Thyroid gland (tissue), 4 donors: ENCODE results near the gene MPL.

Experiments used
- CTCF ChIP-seq, 6 experiments: fragments of 200-600 bp in 3 of 6; fragments of 450-650 bp in 3 of 6; sonication (generic) in 3 of 6; IDR thresholded peaks; one replicate each; pipeline ENCODE4 v1.5.1; 2016 to 2019; ENCODE audit warnings: antibody characterized with exemption in 6 of 6, mild to moderate bottlenecking in 2 of 6, inconsistent platforms in 1 of 6, moderate library complexity in 1 of 6
- POLR2A ChIP-seq, 2 donors: fragments of 450-650 bp; IDR thresholded peaks; one replicate each; pipeline ENCODE4 v1.6.1; 2017; ENCODE audit warnings: antibody characterized with exemption in 2 of 2, mild to moderate bottlenecking in 2 of 2, moderate library complexity in 1 of 2

GRCh38 chr1:43322506-43322905, 15.1 kb upstream of the MPL start:
- TF ChIP-seq CTCF (IDR thresholded peaks at IDR 0.05), result no peak
- no peak for TF ChIP-seq POLR2A (IDR thresholded peaks at IDR 0.05)
